IMR-90 (cell line): Measurements from ENCODE around the gene RYR3. TPM values are rescaled to one million over a fixed set of nuclear protein-coding genes. Genes with fewer than 3 reads are reported as not detected.

ENCODE experiments used
- ATAC-seq: fragments of 200-7000 bp; cut with Tn5 transposase; 2 replicates; pipeline ENCODE4 v1.9.1; 2020; ENCODE audit warnings: low read depth, mild to moderate bottlenecking, moderate library complexity
- BruUV-seq: library from RNA; stranded (reverse); fragments of 400-500 nt; replicated peaks from 2 replicates; lab custom pipeline; 2021; lab: Mats Ljungman, UMichigan
- CTCF ChIA-PET: fragments of 300-600 bp; formaldehyde crosslinking; extraction: SDS; loops from one replicate; lab custom pipeline; 2021; ENCODE audit warnings: antibody characterized with exemption; lab: Yijun Ruan, JAX
- POLR2A ChIA-PET: fragments of 300-600 bp; sonication (Branson Sonifier 250); formaldehyde crosslinking; loops from one replicate; lab custom pipeline; 2022; ENCODE audit warnings: antibody characterized with exemption; ENCODE audit not compliant: unreplicated experiment; lab: Charles Lee
- DNase-seq: peaks from one replicate; pipeline ENCODE4 v3.0.0; 2013
- H2AFZ ChIP-seq: replicated peaks from 2 replicates; pipeline ENCODE3; 2013; ENCODE audit warnings: low read length, mild to moderate bottlenecking; ENCODE audit not compliant: poor library complexity
- H2AK5ac ChIP-seq: 2 replicates; pipeline ENCODE4 v1.6.1; 2013; ENCODE audit warnings: low read depth, low read length, inconsistent platforms
- H2AK9ac ChIP-seq: replicated peaks from 2 replicates; pipeline ENCODE3; 2013; ENCODE audit warnings: mild to moderate bottlenecking, low read depth, low read length, moderate library complexity; ENCODE audit not compliant: poor library complexity
- H2BK120ac ChIP-seq: 2 replicates; pipeline ENCODE4 v1.6.1; 2013; ENCODE audit warnings: low read depth, low read length, inconsistent platforms
- H2BK15ac ChIP-seq: 3 replicates; pipeline ENCODE4 v1.6.1; 2013; ENCODE audit warnings: low read depth, low read length, inconsistent platforms
- H2BK20ac ChIP-seq: 2 replicates; pipeline ENCODE4 v1.6.1; 2013; ENCODE audit warnings: low read depth, mild to moderate bottlenecking, inconsistent platforms, low read length, moderate library complexity
- H2BK5ac ChIP-seq: 2 replicates; pipeline ENCODE4 v1.6.1; 2013; ENCODE audit warnings: mild to moderate bottlenecking, low read depth, low read length, inconsistent platforms; ENCODE audit not compliant: poor library complexity, severe bottlenecking
- H3K14ac ChIP-seq: replicated peaks from 2 replicates; pipeline ENCODE4 v1.6.1; 2013; ENCODE audit warnings: low read depth, low read length, inconsistent platforms
- H3K18ac ChIP-seq: 2 replicates; pipeline ENCODE4 v1.6.1; 2013; ENCODE audit warnings: low read depth, low read length, control low read depth
- H3K23ac ChIP-seq: 2 replicates; pipeline ENCODE4 v1.6.1; 2013; ENCODE audit warnings: low read depth, low read length, inconsistent platforms
- H3K27ac ChIP-seq: 2 replicates; pipeline ENCODE4 v1.5.1; 2013; ENCODE audit warnings: mild to moderate bottlenecking, control low read depth, low read length; ENCODE audit not compliant: insufficient read depth
- H3K27me3 ChIP-seq: 2 replicates; pipeline ENCODE4 v1.6.1; 2013; ENCODE audit warnings: low read length; ENCODE audit not compliant: control insufficient read depth, insufficient read depth
- H3K36me3 ChIP-seq: 2 replicates; pipeline ENCODE4 v1.6.1; 2013; ENCODE audit warnings: low read length, mixed read lengths; ENCODE audit not compliant: control insufficient read depth, insufficient read depth
- H3K4ac ChIP-seq: 2 replicates; pipeline ENCODE4 v1.6.1; 2013; ENCODE audit warnings: low read depth, low read length, inconsistent platforms
- H3K4me1 ChIP-seq: 2 replicates; pipeline ENCODE4 v1.6.1; 2013; ENCODE audit warnings: low read length, mixed read lengths; ENCODE audit not compliant: control insufficient read depth, insufficient read depth
- H3K4me2 ChIP-seq: 2 replicates; pipeline ENCODE4 v1.6.1; 2013; ENCODE audit warnings: low read depth, mild to moderate bottlenecking, control low read depth, low read length, moderate library complexity
- H3K4me3 ChIP-seq: 2 replicates; pipeline ENCODE4 v1.5.1; 2013; ENCODE audit warnings: low read depth, mild to moderate bottlenecking, control low read depth, low read length, moderate library complexity; ENCODE audit not compliant: insufficient read depth
- H3K56ac ChIP-seq: 2 replicates; pipeline ENCODE4 v1.6.1; 2013; ENCODE audit warnings: low read length, inconsistent platforms; ENCODE audit not compliant: insufficient read depth; ENCODE audit errors: extremely low read depth
- H3K79me1 ChIP-seq, 2 experiments: 2 replicates each; pipeline ENCODE4 v1.6.1; 2013; ENCODE audit warnings: low read length in 2 of 2, inconsistent platforms in 1 of 2, low read depth in 1 of 2
- H3K9ac ChIP-seq: 2 replicates; pipeline ENCODE4 v1.6.1; 2013; ENCODE audit warnings: low read depth, low read length, control low read depth
- H3K9me1 ChIP-seq: 2 replicates; pipeline ENCODE4 v1.6.1; 2013; ENCODE audit warnings: low read length, inconsistent platforms; ENCODE audit not compliant: insufficient read depth
- H3K9me3 ChIP-seq: 2 replicates; pipeline ENCODE4 v1.6.1; 2013; ENCODE audit warnings: low read length; ENCODE audit not compliant: control insufficient read depth, insufficient read depth
- H4K20me1 ChIP-seq: 2 replicates; pipeline ENCODE4 v1.6.1; 2013; ENCODE audit warnings: low read length, inconsistent platforms; ENCODE audit not compliant: insufficient read depth
- H4K5ac ChIP-seq: 2 replicates; pipeline ENCODE4 v1.6.1; 2013; ENCODE audit warnings: mild to moderate bottlenecking, low read depth, low read length, control low read depth
- H4K8ac ChIP-seq, 2 experiments: 2 replicates each; pipeline ENCODE4 v1.6.1; 2013; ENCODE audit warnings: low read depth in 2 of 2, low read length in 2 of 2, control low read depth in 1 of 2, inconsistent platforms in 1 of 2
- H4K91ac ChIP-seq: 2 replicates; pipeline ENCODE4 v1.6.1; 2013; ENCODE audit warnings: low read depth, low read length, inconsistent platforms; ENCODE audit not compliant: insufficient read depth
- CEBPB ChIP-seq: IDR thresholded peaks from 2 replicates; pipeline ENCODE4 v1.6.1; 2012; ENCODE audit warnings: low read depth, low read length, improper control_type of control experiment
- CHD1 ChIP-seq: IDR thresholded peaks from 2 replicates; pipeline ENCODE4 v1.6.1; 2012; ENCODE audit warnings: low read depth, low read length, improper control_type of control experiment
- MAFK ChIP-seq: IDR thresholded peaks from 2 replicates; pipeline ENCODE4 v1.6.1; 2012; ENCODE audit warnings: low read depth, low read length, improper control_type of control experiment
- MAZ ChIP-seq: IDR thresholded peaks from 2 replicates; pipeline ENCODE4 v1.6.1; 2012; ENCODE audit warnings: low read depth, mild to moderate bottlenecking, low read length, improper control_type of control experiment, moderate library complexity, borderline replicate concordance
- MXI1 ChIP-seq: IDR thresholded peaks from 2 replicates; pipeline ENCODE4 v1.6.1; 2012; ENCODE audit warnings: low read depth, mild to moderate bottlenecking, low read length, moderate library complexity, borderline replicate concordance
- NFE2L2 ChIP-seq: fragments of 150-350 bp; IDR thresholded peaks from 2 replicates; pipeline ENCODE4 v1.6.1; 2016; ENCODE audit warnings: low read depth, mild to moderate bottlenecking, low read length
- POLR2A ChIP-seq: IDR thresholded peaks from 2 replicates; pipeline ENCODE4 v1.6.1; 2012; ENCODE audit warnings: mild to moderate bottlenecking, low read depth, low read length
- RFX5 ChIP-seq: IDR thresholded peaks from 2 replicates; pipeline ENCODE4 v1.8.0; 2012; ENCODE audit warnings: low read depth, mild to moderate bottlenecking, low read length, moderate library complexity
- SMC3 ChIP-seq: fragments of 150-350 bp; IDR thresholded peaks from 2 replicates; pipeline ENCODE4 v1.6.1; 2016; ENCODE audit warnings: low read depth, mild to moderate bottlenecking, antibody characterized with exemption, low read length, moderate library complexity
- WGBS, 2 experiments: methylation state at CpG; one replicate each; pipeline versions ENCODE4 v1.1.5 to v1.1.7; 2013; ENCODE audit warnings: missing lambda C conversion rate in 2 of 2; ENCODE audit not compliant: insufficient read length in 1 of 2; ENCODE audit errors: extremely low coverage in 2 of 2; 5-methylcytosine and 5-hydroxymethylcytosine counted together
- dilution Hi-C: fragments of 300-500 bp; cut with HindIII; formaldehyde crosslinking; loops from one replicate; pipeline ENCODE4 v1.14.3; 2018; ENCODE audit warnings: low sequenced_read_pairs; ENCODE audit not compliant: unreplicated experiment
- in situ Hi-C: fragments of 300-500 bp; cut with MboI; formaldehyde crosslinking; loops from 3 replicates; pipeline ENCODE4 v1.14.3; 2019; ENCODE audit warnings: low sequenced_read_pairs, inconsistent platforms, mixed read lengths
- intact Hi-C: fragments of 100-400 bp; cut with micrococcal nuclease; formaldehyde crosslinking; loops from 2 replicates; pipeline ENCODE4 v1.10.0; 2022
- polyA plus RNA-seq, 3 experiments: library from polyadenylated mRNA; depleted of rRNA; stranded (reverse); fragments of >200 nt; gene quantifications; 2 replicates each; pipeline ENCODE4 v1.2.3, GENCODE V29; 2012; ENCODE audit warnings: low replicate concordance in 1 of 3
- total RNA-seq: library from RNA; depleted of rRNA; stranded (reverse); fragments of >200 nt; gene quantifications from 2 replicates; pipeline ENCODE4 v1.2.3, GENCODE V29; 2012
- TF ChIP-seq, protein P1 (sequence below): fragments of 150-350 bp; IDR thresholded peaks from 2 replicates; pipeline ENCODE4 v1.6.1; 2016; ENCODE audit warnings: low read depth, mild to moderate bottlenecking, low read length, moderate library complexity, borderline replicate concordance

RYR3 gene
- total and polyA plus RNA-seq, 2 of the 4 experiments (the other 2 are of a cell fraction): 0.18 TPM; not detected in 1

DNA sequence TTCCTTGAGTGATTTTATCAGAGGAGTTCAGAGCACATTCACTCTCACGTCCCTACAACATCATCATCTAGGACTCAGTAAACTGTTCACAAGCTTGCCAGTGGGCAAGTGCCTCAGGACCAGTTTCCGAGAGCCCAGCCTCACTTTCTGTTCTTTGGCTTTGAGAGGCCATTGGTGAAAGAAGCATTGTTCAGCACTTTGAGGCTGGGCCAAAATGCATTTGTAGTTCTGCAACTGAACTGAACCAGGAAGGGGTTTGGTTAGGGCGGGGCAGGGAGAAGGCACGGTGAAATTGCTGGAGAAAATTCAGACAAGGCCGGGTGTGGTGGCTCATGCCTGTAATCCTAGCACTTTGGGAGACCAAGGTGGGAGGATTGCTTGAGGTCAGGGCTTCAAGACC, 435.4 kb downstream of the RYR3 start:
- POLR2A ChIA-PET: no interaction called here
- no peak overlapping the region for H4K5ac ChIP-seq
- no peaks in the 10 kb centered on the region for H3K79me1 ChIP-seq
- H2BK20ac ChIP-seq: no peak overlapping the region
- H3K4me3 ChIP-seq: no peak overlapping the region
- H2BK5ac ChIP-seq: no peak overlapping the region
- ATAC-seq (no peak), DNase-seq (no peak)
- no peaks in the 10 kb centered on the region for H4K20me1 ChIP-seq
- no peak overlapping the region for H2BK15ac ChIP-seq
- no peak overlapping the region for H3K9ac ChIP-seq
- no peak overlapping the region for H3K56ac ChIP-seq
- dilution Hi-C loops (no loop called here), intact Hi-C loops (no loop called here), in situ Hi-C loops (no loop called here)
- TF ChIP-seq CHD1 (no peak), RFX5 (no peak), MXI1 (no peak), MAZ (no peak), NFE2L2 (no peak), SMC3 (no peak), POLR2A (no peak), MAFK (no peak), CEBPB (no peak)
- TF ChIP-seq, protein P1, sequence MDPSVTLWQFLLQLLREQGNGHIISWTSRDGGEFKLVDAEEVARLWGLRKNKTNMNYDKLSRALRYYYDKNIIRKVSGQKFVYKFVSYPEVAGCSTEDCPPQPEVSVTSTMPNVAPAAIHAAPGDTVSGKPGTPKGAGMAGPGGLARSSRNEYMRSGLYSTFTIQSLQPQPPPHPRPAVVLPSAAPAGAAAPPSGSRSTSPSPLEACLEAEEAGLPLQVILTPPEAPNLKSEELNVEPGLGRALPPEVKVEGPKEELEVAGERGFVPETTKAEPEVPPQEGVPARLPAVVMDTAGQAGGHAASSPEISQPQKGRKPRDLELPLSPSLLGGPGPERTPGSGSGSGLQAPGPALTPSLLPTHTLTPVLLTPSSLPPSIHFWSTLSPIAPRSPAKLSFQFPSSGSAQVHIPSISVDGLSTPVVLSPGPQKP: no peak
- no peak overlapping the region for H3K27ac ChIP-seq
- no peak overlapping the region for H3K18ac ChIP-seq
- WGBS, 2 experiments: 80% methylated on average over 1 of the region's 5 CpGs; no CpG with 5 or more reads in 1 of the 2 experiments
- no peak overlapping the region for H3K14ac ChIP-seq
- no TSS peak for BruUV-seq
- no peak overlapping the region for H2AK9ac ChIP-seq
- H4K91ac ChIP-seq: no peak overlapping the region
- H3K9me1 ChIP-seq: no peaks in the 10 kb centered on the region
- no peak overlapping the region for H3K4ac ChIP-seq
- no peaks in the 10 kb centered on the region for H3K36me3 ChIP-seq
- no peak overlapping the region for H3K23ac ChIP-seq
- H3K4me2 ChIP-seq: no peak overlapping the region
- no peaks in the 10 kb centered on the region for H3K4me1 ChIP-seq
- H4K8ac ChIP-seq: no peak overlapping the region
- H3K27me3 ChIP-seq: peaks cover 10% of the 10 kb centered on the region
- H2AFZ ChIP-seq: no peak overlapping the region
- H2BK120ac ChIP-seq: no peak overlapping the region
- CTCF ChIA-PET: no interaction called here
- no peak overlapping the region for H2AK5ac ChIP-seq
- H3K9me3 ChIP-seq: no peaks in the 10 kb centered on the region
